GM10248 (cell line): Measurements from ENCODE around the gene CFAP43.

Experiments
- CTCF ChIA-PET: fragments of 300-600 bp; sonication (Branson Sonifier 250); formaldehyde crosslinking; extraction: SDS; loops from one replicate; lab custom pipeline; 2021; ENCODE audit warnings: antibody characterized with exemption; lab: Yijun Ruan, JAX
- POLR2A ChIA-PET: fragments of 350-650 bp; sonication (Branson Sonifier 250); formaldehyde crosslinking; extraction: SDS; loops from one replicate; lab custom pipeline; 2020; ENCODE audit warnings: antibody characterized with exemption; lab: Yijun Ruan, JAX
- DNase-seq: peaks from one replicate; pipeline ENCODE4 v3.0.0; 2012; ENCODE audit errors: extremely low spot score
- CTCF ChIP-seq: IDR thresholded peaks from 2 replicates; pipeline ENCODE4 v1.5.1; 2012; ENCODE audit warnings: mild to moderate bottlenecking, low read depth; ENCODE audit errors: extremely low read depth, missing control alignments, control extremely low read depth

The CFAP43 gene

DNA sequence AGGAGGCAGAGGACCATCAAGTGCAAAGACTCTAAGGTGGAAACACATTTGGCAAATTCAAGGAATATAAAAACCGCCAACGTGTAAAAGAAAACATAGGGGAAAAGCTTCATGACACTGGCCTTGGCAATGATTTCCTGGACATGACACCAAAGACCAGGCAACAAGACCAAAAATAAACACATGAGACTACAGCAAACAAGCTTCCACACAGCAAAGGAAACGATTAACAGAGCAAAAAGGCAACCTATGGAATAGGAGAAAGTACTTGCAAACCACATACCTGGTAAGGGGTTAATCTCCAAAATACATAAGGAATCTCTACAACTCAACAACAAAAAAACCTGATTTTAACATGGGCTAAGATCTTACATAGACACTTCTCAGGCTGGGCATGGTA lies 26.0 kb upstream of the CFAP43 start:
- no peak for DNase-seq
- POLR2A ChIA-PET, result no interaction called here
- no peak for TF ChIP-seq CTCF
- CTCF ChIA-PET, result interaction anchor here (5.8 to 11.4 kb wide), 2 partner anchors 11 to 16 kb away, joined by 41 to 53 read pairs; partner anchors contain the start of gene GSTO2

- no peak for DNase-seq
- TF ChIP-seq CTCF, result no peak
- ChIA-PET POLR2A (interaction anchor here (1.2 kb wide), 1 partner anchor 11 kb away, joined by 5 read pairs; the partner anchor contains the start of gene GSTO2), CTCF (interaction anchor here (5.8 to 11.4 kb wide), 2 partner anchors 12 to 17 kb away, joined by 41 to 53 read pairs; partner anchors contain the start of gene GSTO2)
These were observed 25.1 kb upstream of the CFAP43 start for GRCh38 chr10:104257235-104257634.

DNA sequence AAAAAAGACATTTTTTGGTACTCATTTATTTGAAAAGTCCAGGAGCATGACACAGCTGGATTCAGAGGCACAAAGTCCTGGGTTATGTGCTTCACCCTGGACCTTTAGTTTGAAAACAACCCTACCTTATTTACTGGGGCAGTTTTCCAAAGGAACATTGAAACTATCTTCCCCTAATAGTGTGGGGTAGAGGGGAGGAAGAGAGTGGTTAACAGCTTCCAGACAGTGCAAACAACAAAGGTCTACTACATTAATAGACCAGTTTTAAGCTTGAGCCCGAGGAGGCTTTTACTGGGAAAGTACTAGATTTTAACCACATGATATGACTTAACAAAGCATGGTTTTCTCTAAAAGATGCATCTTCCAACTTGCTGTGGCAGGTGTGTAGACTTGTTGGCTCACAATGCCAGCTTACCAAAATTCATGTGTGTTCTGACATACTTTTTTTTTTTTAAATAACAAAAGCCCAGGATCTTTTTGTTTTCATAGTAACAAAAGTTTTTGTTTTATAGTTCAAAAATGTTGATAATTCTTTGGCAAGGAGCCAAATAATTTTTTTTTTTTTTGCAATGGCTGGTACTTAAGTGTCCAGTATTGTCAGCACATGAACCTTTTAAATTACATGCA lies 24.3 kb upstream of the CFAP43 start:
- ChIA-PET CTCF (interaction anchor here (5.8 to 11.4 kb wide), 2 partner anchors 13 to 18 kb away, joined by 41 to 53 read pairs; partner anchors contain the start of gene GSTO2), POLR2A (interaction anchor here (0.7 to 1.2 kb wide), 2 partner anchors 12 to 37 kb away, joined by 5 read pairs; partner anchors contain the start of gene GSTO2)
- DNase-seq, result no peak
- no peak for TF ChIP-seq CTCF

GRCh38 chr10:104255311-104255981 lies 23.3 kb upstream of the CFAP43 start:
- peak; percentile 35 for DNase-seq
- ChIA-PET POLR2A (interaction anchor here (1.0 to 1.6 kb wide), 2 partner anchors 24 to 134 kb away, joined by 4 to 9 read pairs; partner anchors contain the start of genes CFAP43 and SFR1), CTCF (interaction anchor here (0.9 to 11.4 kb wide), 8 partner anchors 9 to 96 kb away, joined by 3 to 53 read pairs (median 8); partner anchors contain the start of genes CFAP43 and GSTO2)
- no peak for TF ChIP-seq CTCF

GRCh38 chr10:104254493-104255310 lies 22.5 kb upstream of the CFAP43 start, which contains the start of gene GSTO1:
Gene GSTO1 (plus strand): TSS chr10:104254892. CDS start chr10:104254929, 37 bp downstream.
- CTCF ChIA-PET, result interaction anchor here (0.8 to 11.4 kb wide), 10 partner anchors 9 to 97 kb away, joined by 3 to 53 read pairs (median 6); partner anchors contain the start of genes CFAP43 and GSTO2
- POLR2A ChIA-PET, result interaction anchor here (1.0 to 1.6 kb wide), 3 partner anchors 12 to 133 kb away, joined by 3 to 9 read pairs (median 4); partner anchors contain the start of genes CFAP43 and SFR1
- no peak for TF ChIP-seq CTCF
- peak; percentile 77 for DNase-seq
